SK-N-SH treated with all-trans-retinoic acid at 6 μM for 48 hours (cell line): ENCODE data around the gene VMO1.

Source experiments
- ARNTL ChIP-seq: fragments of 450-650 bp; formaldehyde crosslinking; IDR thresholded peaks from 2 replicates; pipeline ENCODE4 v1.5.0; 2020; ENCODE audit warnings: low read depth, mild to moderate bottlenecking, moderate library complexity, borderline replicate concordance
- CREB5 ChIP-seq: fragments of 250-450 bp; sonication (Bioruptor Pico); IDR thresholded peaks from 2 replicates; pipeline ENCODE4 v1.5.1; 2020; ENCODE audit warnings: low read depth, mild to moderate bottlenecking, moderate library complexity
- PATZ1 ChIP-seq: fragments of 250-450 bp; sonication (Bioruptor Pico); IDR thresholded peaks from 2 replicates; pipeline ENCODE4 v1.8.0; 2020; ENCODE audit warnings: mild to moderate bottlenecking, moderate library complexity, borderline replicate concordance
- PPARA ChIP-seq: fragments of 250-450 bp; sonication (Bioruptor Pico); IDR thresholded peaks from 2 replicates; pipeline ENCODE4 v1.5.0; 2020; ENCODE audit warnings: mild to moderate bottlenecking, borderline replicate concordance
- RARB ChIP-seq: fragments of 250-450 bp; sonication (Bioruptor Pico); IDR thresholded peaks from 2 replicates; pipeline ENCODE4 v1.8.0; 2021; ENCODE audit warnings: mild to moderate bottlenecking, moderate library complexity
- TCF4 ChIP-seq: fragments of 250-450 bp; sonication (Bioruptor Pico); IDR thresholded peaks from 2 replicates; pipeline ENCODE4 v1.8.0; 2021; ENCODE audit warnings: mild to moderate bottlenecking, moderate library complexity, borderline replicate concordance
- TSHZ2 ChIP-seq: fragments of 250-450 bp; sonication (Bioruptor Pico); IDR thresholded peaks from 2 replicates; pipeline ENCODE4 v1.5.0; 2020; ENCODE audit warnings: mild to moderate bottlenecking, moderate library complexity
- ZC3H10 ChIP-seq: fragments of 250-450 bp; sonication (Bioruptor Pico); IDR thresholded peaks from 2 replicates; pipeline ENCODE4 v1.5.1; 2021; ENCODE audit warnings: mild to moderate bottlenecking, moderate library complexity
- ZFP3 ChIP-seq: fragments of 250-450 bp; sonication (Bioruptor Pico); IDR thresholded peaks from 2 replicates; pipeline ENCODE4 v1.5.0; 2020; ENCODE audit warnings: mild to moderate bottlenecking, moderate library complexity

- TF ChIP-seq CREB5 (CRISPR knock-in tag) (no peak), PATZ1 (CRISPR knock-in tag) (no peak), ZFP3 (CRISPR knock-in tag) (no peak), PPARA (CRISPR knock-in tag) (no peak), RARB (no peak), TCF4 (no peak), ARNTL (CRISPR knock-in tag) (no peak), TSHZ2 (CRISPR knock-in tag) (no peak), ZC3H10 (CRISPR knock-in tag) (no peak)
Observed at GRCh38 chr17:4759776-4760236, 26.4 kb downstream of the VMO1 start.
